ENCODE data around the gene CERS5.

CERS5 gene

GRCh38 chr12:50186681-50187080 is 19.5 kb upstream of the CERS5 start:
- TF ChIP-seq SUZ12 (IDR thresholded peaks at IDR 0.05; ENCODE audit: extremely low read depth, insufficient read depth, insufficient read length) (no peak), ZNF274 (IDR thresholded peaks at IDR 0.05; ENCODE audit: low read depth, low read length) (no peak), YY1 (IDR thresholded peaks at IDR 0.05; ENCODE audit: insufficient read depth, insufficient read length) (no peak)
- Histone ChIP-seq H3K9me3 (ENCODE audit: insufficient read depth, low read length) (no peaks in the 10 kb centered on the region), H3K4me3 (ENCODE audit: insufficient read length, low read depth) (no peak overlapping the region), H3K27me3 (ENCODE audit: insufficient read depth, insufficient read length) (no peaks in the 10 kb centered on the region), H3K4me1 (ENCODE audit: insufficient read depth, insufficient read length) (peaks cover 6% of the 10 kb centered on the region), H3K9ac (ENCODE audit: insufficient read length, low read depth) (no peak overlapping the region), H3K36me3 (ENCODE audit: insufficient read depth, insufficient read length, low read length) (peaks cover 35% of the 10 kb centered on the region)
- no peak for DNase-seq (ENCODE audit: low read depth, low spot score)

- peaks cover 37% of the 10 kb centered on the region for H3K36me3 ChIP-seq (ENCODE audit: insufficient read depth, insufficient read length, low read length)
- peaks cover 6% of the 10 kb centered on the region for H3K4me1 ChIP-seq (ENCODE audit: insufficient read depth, insufficient read length)
- no peaks in the 10 kb centered on the region for H3K9me3 ChIP-seq (ENCODE audit: insufficient read depth, low read length)
- H3K4me3 ChIP-seq (ENCODE audit: insufficient read length, low read depth), result no peak overlapping the region
- no peak overlapping the region for H3K9ac ChIP-seq (ENCODE audit: insufficient read length, low read depth)
- no peak for DNase-seq (ENCODE audit: low read depth, low spot score)
- no peaks in the 10 kb centered on the region for H3K27me3 ChIP-seq (ENCODE audit: insufficient read depth, insufficient read length)
- TF ChIP-seq YY1 (IDR thresholded peaks at IDR 0.05; ENCODE audit: insufficient read depth, insufficient read length) (no peak), SUZ12 (IDR thresholded peaks at IDR 0.05; ENCODE audit: extremely low read depth, insufficient read depth, insufficient read length) (no peak), ZNF274 (IDR thresholded peaks at IDR 0.05; ENCODE audit: low read depth, low read length) (no peak)
Observed at GRCh38 chr12:50185970-50186663, 18.9 kb upstream of the CERS5 start.

GRCh38 chr12:50185301-50185895 is 18.2 kb upstream of the CERS5 start:
- Histone ChIP-seq H3K4me3 (ENCODE audit: insufficient read length, low read depth) (no peak overlapping the region), H3K27me3 (ENCODE audit: insufficient read depth, insufficient read length) (no peaks in the 10 kb centered on the region), H3K9me3 (ENCODE audit: insufficient read depth, low read length) (no peaks in the 10 kb centered on the region), H3K4me1 (ENCODE audit: insufficient read depth, insufficient read length) (peaks cover 6% of the 10 kb centered on the region), H3K9ac (ENCODE audit: insufficient read length, low read depth) (no peak overlapping the region), H3K36me3 (ENCODE audit: insufficient read depth, insufficient read length, low read length) (peaks cover 36% of the 10 kb centered on the region)
- DNase-seq (ENCODE audit: low read depth, low spot score), result no peak
- TF ChIP-seq YY1 (IDR thresholded peaks at IDR 0.05; ENCODE audit: insufficient read depth, insufficient read length), result no peak

DNA sequence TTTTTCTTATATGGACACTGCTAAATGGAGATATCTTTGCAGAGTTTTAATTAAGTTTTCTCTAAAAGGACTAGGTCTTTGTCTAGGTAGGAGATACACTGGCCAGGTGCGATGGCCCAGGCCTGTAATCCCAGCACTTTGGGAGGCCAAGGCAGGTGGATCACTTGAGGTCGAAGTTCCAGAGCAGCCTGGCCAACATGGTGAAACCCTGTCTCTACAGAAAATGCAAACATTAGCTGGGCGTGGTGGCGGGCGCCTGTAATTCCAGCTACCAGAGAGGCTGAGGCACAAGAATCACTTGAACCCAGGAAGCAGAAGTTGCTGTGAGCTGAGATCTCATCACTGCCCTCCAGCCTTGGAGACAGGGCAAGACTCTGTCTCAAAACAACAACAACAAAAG is 17.1 kb upstream of the CERS5 start:
- peaks cover 44% of the 10 kb centered on the region for H3K36me3 ChIP-seq (ENCODE audit: insufficient read depth, insufficient read length, low read length)
- H3K4me3 ChIP-seq (ENCODE audit: insufficient read length, low read depth), result no peak overlapping the region
- peaks cover 6% of the 10 kb centered on the region for H3K4me1 ChIP-seq (ENCODE audit: insufficient read depth, insufficient read length)
- no peaks in the 10 kb centered on the region for H3K27me3 ChIP-seq (ENCODE audit: insufficient read depth, insufficient read length)
- no peaks in the 10 kb centered on the region for H3K9me3 ChIP-seq (ENCODE audit: insufficient read depth, low read length)
- DNase-seq (ENCODE audit: low read depth, low spot score), result no peak
- TF ChIP-seq YY1 (IDR thresholded peaks at IDR 0.05; ENCODE audit: insufficient read depth, insufficient read length) (no peak), ZNF274 (IDR thresholded peaks at IDR 0.05; ENCODE audit: low read depth, low read length) (no peak), SUZ12 (IDR thresholded peaks at IDR 0.05; ENCODE audit: extremely low read depth, insufficient read depth, insufficient read length) (no peak)
- no peak overlapping the region for H3K9ac ChIP-seq (ENCODE audit: insufficient read length, low read depth)

DNA sequence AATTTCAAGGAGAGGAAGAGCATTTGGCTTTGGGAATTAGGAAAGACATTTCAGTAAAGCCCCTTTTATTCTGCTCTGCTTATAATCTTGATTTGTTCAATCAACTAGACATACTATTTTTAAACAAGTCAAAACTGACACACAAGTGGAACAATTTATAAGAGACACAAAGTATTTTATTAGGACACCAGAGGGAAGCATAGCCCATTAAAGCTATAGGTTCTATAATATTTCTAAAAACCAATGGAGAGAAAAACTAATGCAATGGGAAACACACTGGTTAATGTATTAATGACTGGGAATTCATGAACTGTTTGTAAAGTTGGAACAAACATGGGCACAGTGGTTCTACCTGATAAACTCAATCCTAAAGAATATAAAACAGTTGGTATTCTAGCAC is 15.3 kb upstream of the CERS5 start:
- H3K9me3 ChIP-seq (ENCODE audit: insufficient read depth, low read length), result no peaks in the 10 kb centered on the region
- peaks cover 3% of the 10 kb centered on the region for H3K4me1 ChIP-seq (ENCODE audit: insufficient read depth, insufficient read length)
- H3K4me3 ChIP-seq (ENCODE audit: insufficient read length, low read depth), result no peak overlapping the region
- peaks cover 41% of the 10 kb centered on the region for H3K36me3 ChIP-seq (ENCODE audit: insufficient read depth, insufficient read length, low read length)
- TF ChIP-seq ZNF274 (IDR thresholded peaks at IDR 0.05; ENCODE audit: low read depth, low read length) (no peak), YY1 (IDR thresholded peaks at IDR 0.05; ENCODE audit: insufficient read depth, insufficient read length) (no peak), SUZ12 (IDR thresholded peaks at IDR 0.05; ENCODE audit: extremely low read depth, insufficient read depth, insufficient read length) (no peak)
- no peak for DNase-seq (ENCODE audit: low read depth, low spot score)
- no peaks in the 10 kb centered on the region for H3K27me3 ChIP-seq (ENCODE audit: insufficient read depth, insufficient read length)
- H3K9ac ChIP-seq (ENCODE audit: insufficient read length, low read depth), result no peak overlapping the region

GRCh38 chr12:50181691-50182090 is 14.5 kb upstream of the CERS5 start:
- H3K4me3 ChIP-seq (ENCODE audit: insufficient read length, low read depth), result no peak overlapping the region
- DNase-seq (ENCODE audit: low read depth, low spot score), result no peak
- no peaks in the 10 kb centered on the region for H3K27me3 ChIP-seq (ENCODE audit: insufficient read depth, insufficient read length)
- peaks cover 3% of the 10 kb centered on the region for H3K4me1 ChIP-seq (ENCODE audit: insufficient read depth, insufficient read length)
- H3K36me3 ChIP-seq (ENCODE audit: insufficient read depth, insufficient read length, low read length), result peaks cover 48% of the 10 kb centered on the region
- no peaks in the 10 kb centered on the region for H3K9me3 ChIP-seq (ENCODE audit: insufficient read depth, low read length)
- no peak for TF ChIP-seq YY1 (IDR thresholded peaks at IDR 0.05; ENCODE audit: insufficient read depth, insufficient read length)
- no peak for TF ChIP-seq SUZ12 (IDR thresholded peaks at IDR 0.05; ENCODE audit: extremely low read depth, insufficient read depth, insufficient read length)
- TF ChIP-seq ZNF274 (IDR thresholded peaks at IDR 0.05; ENCODE audit: low read depth, low read length), result no peak
- no peak overlapping the region for H3K9ac ChIP-seq (ENCODE audit: insufficient read length, low read depth)

GRCh38 chr12:50175716-50176026 is 8.5 kb upstream of the CERS5 start:
- H3K36me3 ChIP-seq (ENCODE audit: insufficient read depth, insufficient read length, low read length), result peaks cover 35% of the 10 kb centered on the region
- H3K4me1 ChIP-seq (ENCODE audit: insufficient read depth, insufficient read length), result no peaks in the 10 kb centered on the region
- no peak overlapping the region for H3K4me3 ChIP-seq (ENCODE audit: insufficient read length, low read depth)
- H3K9ac ChIP-seq (ENCODE audit: insufficient read length, low read depth), result no peak overlapping the region
- H3K9me3 ChIP-seq (ENCODE audit: insufficient read depth, low read length), result no peaks in the 10 kb centered on the region
- H3K27me3 ChIP-seq (ENCODE audit: insufficient read depth, insufficient read length), result no peaks in the 10 kb centered on the region
- DNase-seq (ENCODE audit: low read depth, low spot score), result no peak
- TF ChIP-seq SUZ12 (IDR thresholded peaks at IDR 0.05; ENCODE audit: extremely low read depth, insufficient read depth, insufficient read length), result no peak

All from NT2/D1 (cell line).